Measurements from ENCODE around the gene MPP2. TPM values are rescaled to one million over a fixed set of nuclear protein-coding genes. Genes with fewer than 3 reads are reported as not detected.

MPP2 gene
- total and polyA plus RNA-seq, 9 of the 15 experiments (the other 6 are each of a cell fraction or from before 2014, with no cell fraction given), result 0.04 to 1.0 (median 0.24) TPM

GRCh38 chr17:43841282-43841681 lies 66.1 kb downstream of the MPP2 start:
- Histone ChIP-seq H3K27ac (ENCODE audit: extremely low read depth, low read depth, low read length) (no peak overlapping the region), H3K27me3 (ENCODE audit: control insufficient read depth in 2 of 2, insufficient read depth in 2 of 2, low read length in 2 of 2) (no peaks in the 10 kb centered on the region), H3K4me1 (replicated peaks in 1 of 2; ENCODE audit: control insufficient read depth in 2 of 2, insufficient read depth in 2 of 2, low read length in 2 of 2) (peaks cover 16 to 17% of the 10 kb centered on the region in 2 experiments), H3K9me3 (replicated peaks; ENCODE audit: control insufficient read depth, insufficient read depth, low read depth, low read length) (no peaks in the 10 kb centered on the region), H3K36me3 (ENCODE audit: control insufficient read depth, insufficient read depth, low read length) (no peaks in the 10 kb centered on the region), H2AFZ (ENCODE audit: low read depth, low read length) (no peak overlapping the region), H3K79me2 (ENCODE audit: control insufficient read depth, insufficient read depth, low read length) (no peaks in the 10 kb centered on the region), H3K4me2 (ENCODE audit: insufficient read depth, low read length) (no peak overlapping the region), H3K4me3 (no peak overlapping the region), H3K9ac (ENCODE audit: insufficient read depth in 1 of 2, low read depth in 2 of 2, low read length in 2 of 2) (no peak overlapping the region), H3K9me1 (ENCODE audit: control insufficient read depth, insufficient read depth, low read length) (no peaks in the 10 kb centered on the region), H4K20me1 (replicated peaks; ENCODE audit: control insufficient read depth, insufficient read depth, low read length) (no peaks in the 10 kb centered on the region; the same call in 1 of the 2 replicates)
- no peak for DNase-seq (ENCODE audit: extremely low read depth in 1 of 4, low spot score in 3 of 4)
- ChIA-PET CTCF (ENCODE audit: low intra/inter-chr PET ratio) (no interaction called here), POLR2A (interaction anchor here (1.1 to 2.3 kb wide), 2 partner anchors 11 to 16 kb away, joined by 4 to 9 read pairs; no protein-coding TSS in a partner anchor)
- ATAC-seq, result no peak
- FAIRE-seq, result no peak
- intact Hi-C loops (cut with micrococcal nuclease) (loop anchor here (10.0 kb wide), 1 partner anchor 146 kb away; no protein-coding TSS in a partner anchor), in situ Hi-C loops (cut with MboI) (no loop called here)
- WGBS (ENCODE audit: insufficient coverage, low coverage, missing lambda C conversion rate), result 36% methylated on average over 4 of the region's 4 CpGs
- BruUV-seq (replicated peaks), result no TSS peak
- TF ChIP-seq ZBTB40 (IDR thresholded peaks at IDR 0.05), result no peak
- no peak for TF ChIP-seq ZBTB40 (CRISPR knock-in tag; IDR thresholded peaks at IDR 0.05)
- no peak for TF ChIP-seq SREBF2 (CRISPR knock-in tag; IDR thresholded peaks at IDR 0.05)
- TF ChIP-seq ZNF3 (CRISPR knock-in tag; IDR thresholded peaks at IDR 0.05), result no peak
- TF ChIP-seq ZC3H4 (CRISPR knock-in tag; IDR thresholded peaks at IDR 0.05; ENCODE audit: borderline replicate concordance), result no peak
- no peak for TF ChIP-seq NRF1 (conservative IDR thresholded peaks at IDR 0.05 in 1 of 2, IDR thresholded peaks at IDR 0.05 in 1 of 2)
- no peak for TF ChIP-seq CBX3 (IDR thresholded peaks at IDR 0.05; ENCODE audit: borderline replicate concordance in 1 of 2, low read length in 2 of 2)
- no peak for TF ChIP-seq PATZ1 (CRISPR knock-in tag; IDR thresholded peaks at IDR 0.05; ENCODE audit: borderline replicate concordance)
- no peak for TF ChIP-seq ZNF384 (IDR thresholded peaks at IDR 0.05; ENCODE audit: low read depth, low read length)
- no peak for TF ChIP-seq ZNF75A (CRISPR knock-in tag; IDR thresholded peaks at IDR 0.05)

All from K562 (cell line).